D721Med (cell line): ENCODE data around the gene TMEM218.
"Not testable (repeated sequence)": the region's sequence is repeated elsewhere in the genome, so short reads cannot be mapped to it uniquely, and the experiment has no call there.

ENCODE experiments used
- DNase-seq: peaks from one replicate; pipeline ENCODE4 v3.0.0; 2011; ENCODE audit warnings: low spot score; ENCODE audit not compliant: insufficient read length
- FAIRE-seq: peaks from 2 replicates; lab custom pipeline; 2011; peaks lifted over from hg19 to GRCh38; lab: Jason Lieb, UNC
- TF ChIP-seq, protein P1 (sequence below): IDR thresholded peaks from 2 replicates; pipeline ENCODE4 v1.5.1; 2012; ENCODE audit warnings: mild to moderate bottlenecking, control low read depth; ENCODE audit not compliant: insufficient read depth; ENCODE audit errors: missing control alignments

The TMEM218 gene

DNA sequence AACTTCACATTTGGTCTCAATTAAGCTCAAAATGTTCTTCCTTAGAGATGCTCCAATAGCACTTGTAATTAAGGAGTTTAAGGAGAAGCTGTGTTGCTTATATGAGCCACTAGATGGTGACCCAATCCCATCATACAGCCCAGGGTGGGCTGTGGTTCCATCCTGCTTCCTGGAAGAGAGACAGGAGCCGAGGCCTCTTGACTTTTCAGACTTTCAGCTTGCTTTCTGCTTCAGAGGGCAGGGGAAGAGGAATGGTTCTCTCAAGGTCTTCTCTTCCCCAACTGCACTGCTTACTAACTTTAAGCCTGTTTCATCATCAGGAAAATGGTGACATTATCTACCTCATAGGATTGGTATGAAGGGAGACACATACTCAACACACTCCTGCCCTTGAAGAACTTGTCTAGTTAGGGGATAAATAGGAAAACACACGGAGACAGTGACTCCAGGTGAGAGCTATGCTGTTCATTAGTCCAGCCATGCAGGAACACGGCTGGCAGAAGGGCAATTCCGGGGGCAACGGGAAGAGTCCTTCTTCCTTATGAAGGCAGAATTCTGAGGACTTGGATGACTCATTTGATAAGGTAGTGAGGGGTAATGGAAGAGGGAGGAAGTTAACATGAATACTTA lies 20.1 kb downstream of the TMEM218 start:
- no peak for FAIRE-seq
- TF ChIP-seq, protein P1, sequence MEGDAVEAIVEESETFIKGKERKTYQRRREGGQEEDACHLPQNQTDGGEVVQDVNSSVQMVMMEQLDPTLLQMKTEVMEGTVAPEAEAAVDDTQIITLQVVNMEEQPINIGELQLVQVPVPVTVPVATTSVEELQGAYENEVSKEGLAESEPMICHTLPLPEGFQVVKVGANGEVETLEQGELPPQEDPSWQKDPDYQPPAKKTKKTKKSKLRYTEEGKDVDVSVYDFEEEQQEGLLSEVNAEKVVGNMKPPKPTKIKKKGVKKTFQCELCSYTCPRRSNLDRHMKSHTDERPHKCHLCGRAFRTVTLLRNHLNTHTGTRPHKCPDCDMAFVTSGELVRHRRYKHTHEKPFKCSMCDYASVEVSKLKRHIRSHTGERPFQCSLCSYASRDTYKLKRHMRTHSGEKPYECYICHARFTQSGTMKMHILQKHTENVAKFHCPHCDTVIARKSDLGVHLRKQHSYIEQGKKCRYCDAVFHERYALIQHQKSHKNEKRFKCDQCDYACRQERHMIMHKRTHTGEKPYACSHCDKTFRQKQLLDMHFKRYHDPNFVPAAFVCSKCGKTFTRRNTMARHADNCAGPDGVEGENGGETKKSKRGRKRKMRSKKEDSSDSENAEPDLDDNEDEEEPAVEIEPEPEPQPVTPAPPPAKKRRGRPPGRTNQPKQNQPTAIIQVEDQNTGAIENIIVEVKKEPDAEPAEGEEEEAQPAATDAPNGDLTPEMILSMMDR, result peak; percentile 90
- DNase-seq, result peak; percentile 66

DNA sequence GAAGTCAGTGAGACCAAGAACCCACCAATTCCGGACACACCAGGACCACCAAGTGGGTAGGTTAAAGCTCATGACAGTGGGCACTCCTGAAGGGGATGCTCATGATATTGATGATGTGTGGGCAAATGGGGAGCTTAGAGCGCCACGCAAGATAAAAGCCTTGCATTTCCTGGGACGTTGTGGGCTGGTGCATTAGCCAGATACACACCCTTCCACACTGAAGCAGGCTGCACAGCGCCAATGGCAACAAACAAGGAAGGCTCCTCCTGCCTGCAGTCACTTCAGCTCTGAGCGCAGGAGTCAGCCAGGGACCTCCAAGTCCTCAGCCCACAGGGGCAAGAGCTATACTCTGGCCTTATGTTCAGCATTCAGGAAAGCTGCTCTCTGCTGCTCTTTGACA lies 20.6 kb downstream of the TMEM218 start:
- no peak for DNase-seq
- FAIRE-seq, result no peak
- TF ChIP-seq, protein P1, result no peak

DNA sequence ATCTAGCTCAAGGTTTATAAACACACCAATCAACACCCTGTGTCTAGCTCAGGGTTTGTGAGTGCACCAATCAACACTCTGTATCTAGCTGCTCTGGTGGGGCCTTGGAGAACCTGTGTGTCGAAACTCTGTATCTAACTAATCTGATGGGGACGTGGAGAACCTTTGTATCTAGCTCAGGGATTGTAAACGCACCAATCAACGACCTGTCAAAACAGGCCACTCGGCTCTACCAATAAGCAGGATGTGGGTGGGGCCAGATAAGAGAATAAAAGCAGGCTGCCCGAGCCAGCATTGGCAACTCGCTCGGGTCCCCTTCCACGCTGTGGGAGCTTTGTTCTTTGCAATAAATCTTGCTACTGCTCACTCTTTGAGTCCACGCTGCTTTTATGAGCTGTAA lies 21.3 kb downstream of the TMEM218 start:
- not testable (repeated sequence) for FAIRE-seq, DNase-seq

DNA sequence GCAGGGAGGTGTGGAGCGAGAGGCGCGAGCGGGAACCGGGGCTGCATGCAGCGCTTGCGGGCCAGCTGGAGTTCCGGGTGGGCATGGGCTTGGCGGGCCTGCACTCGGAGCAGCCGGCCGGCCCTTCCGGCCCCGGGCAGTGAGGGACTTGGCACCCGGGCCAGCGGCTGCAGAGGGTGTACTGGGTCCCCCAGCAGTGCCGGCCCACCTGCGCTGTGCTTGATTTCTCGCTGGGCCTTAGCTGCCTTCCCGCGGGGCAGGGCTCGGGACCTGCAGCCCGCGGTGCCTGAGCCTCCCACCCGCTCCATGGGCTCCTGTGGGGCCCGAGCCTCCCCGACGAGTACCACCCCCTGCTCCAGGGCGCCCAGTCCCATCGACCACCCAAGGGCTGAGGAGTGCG lies 21.9 kb downstream of the TMEM218 start:
- not testable (repeated sequence) for DNase-seq, FAIRE-seq

DNA sequence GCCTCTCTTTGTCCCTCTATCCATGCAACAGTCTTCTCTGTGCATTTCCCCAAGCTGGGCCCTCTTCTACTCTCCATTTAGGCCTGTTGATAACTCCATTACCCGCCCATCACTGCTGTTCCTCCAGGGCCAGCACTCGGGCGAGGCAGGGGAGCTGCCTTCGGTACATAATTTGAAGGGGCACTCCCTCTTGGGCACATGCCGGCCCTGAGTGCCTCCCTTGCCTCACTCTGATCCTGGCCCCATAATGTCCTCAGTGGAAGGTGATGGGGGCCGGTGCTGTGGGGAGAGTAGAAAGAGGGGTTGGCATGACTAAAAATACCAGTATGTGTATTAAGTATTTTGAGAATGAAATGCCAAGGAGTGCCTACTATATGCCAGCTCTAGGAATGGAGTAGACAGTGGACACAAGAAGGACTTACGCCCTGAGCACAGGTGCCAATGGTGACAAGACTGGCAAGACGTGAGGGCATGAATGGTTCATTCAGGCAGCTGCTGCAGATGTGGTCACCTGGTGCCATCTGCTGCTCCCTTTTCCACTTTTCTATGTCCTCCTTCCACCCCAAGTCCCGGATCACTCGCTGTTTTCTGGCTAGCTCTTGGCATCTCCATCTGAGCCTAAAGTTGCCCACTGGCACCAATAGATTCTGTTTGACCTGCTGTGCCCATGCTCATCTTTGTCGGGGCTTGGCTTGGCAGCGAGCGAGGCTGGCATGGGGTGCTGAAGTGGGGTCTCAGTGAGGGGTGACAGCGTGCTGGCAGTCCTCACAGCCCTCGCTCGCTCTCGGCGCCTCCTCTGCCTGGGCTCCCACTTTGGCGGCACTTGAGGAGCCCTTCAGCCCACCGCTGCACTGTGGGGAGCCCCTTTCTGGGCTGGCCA lies 22.6 kb downstream of the TMEM218 start:
- FAIRE-seq, result no peak
- no peak for DNase-seq
- TF ChIP-seq, protein P1, result no peak

DNA sequence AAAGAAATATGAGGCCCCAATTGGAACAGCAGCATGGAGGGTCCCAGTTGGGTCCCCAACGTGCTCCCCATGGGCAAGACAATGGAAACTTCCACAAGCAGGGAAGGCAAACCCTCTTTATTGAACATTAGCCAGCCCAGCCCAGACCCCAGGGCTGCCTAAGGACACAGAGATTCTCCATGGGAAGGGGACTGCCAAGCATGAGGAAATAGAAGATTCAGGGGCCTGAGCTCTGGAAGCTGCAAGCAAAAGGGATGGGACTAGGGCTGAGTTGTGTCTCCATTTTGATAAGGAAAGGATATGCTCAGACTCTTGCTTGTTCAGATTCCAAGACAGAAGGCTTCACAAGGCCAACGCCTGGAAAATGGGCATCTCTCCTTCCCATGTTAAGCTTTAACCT lies 23.3 kb downstream of the TMEM218 start:
- TF ChIP-seq, protein P1, result no peak
- DNase-seq (no peak), FAIRE-seq (no peak)

DNA sequence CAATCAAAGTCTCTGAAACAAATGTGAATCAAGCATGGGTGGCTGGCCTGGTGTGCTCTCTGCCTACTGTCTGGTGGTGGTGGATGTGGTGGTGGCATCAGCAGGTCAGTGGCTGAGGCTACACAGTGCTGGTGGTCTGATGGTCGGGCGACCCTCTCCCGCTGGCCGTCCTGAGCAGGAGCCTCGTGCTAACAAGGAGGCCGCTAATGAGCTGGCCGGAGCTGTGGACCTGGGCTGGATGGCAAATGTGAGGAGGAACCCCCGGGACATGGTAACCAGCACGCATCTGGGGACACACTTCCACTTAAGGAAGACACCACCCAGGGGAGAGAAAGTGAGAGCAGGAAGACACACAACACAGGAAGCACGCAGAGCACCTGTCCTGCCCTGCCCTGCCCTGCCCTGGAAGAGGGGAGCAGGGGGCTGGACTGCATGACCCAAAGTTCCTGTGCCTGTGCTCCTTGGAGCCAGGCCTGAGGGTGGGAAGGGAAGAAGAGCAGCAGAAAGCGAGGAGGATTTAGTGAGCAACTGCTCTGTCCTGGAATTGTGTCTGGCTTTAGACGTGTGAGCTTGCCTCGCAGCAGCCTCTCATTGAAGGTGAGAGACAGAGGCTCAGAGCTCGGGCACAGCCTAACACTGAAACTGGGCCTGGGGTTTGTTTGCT lies 24.7 kb downstream of the TMEM218 start:
- FAIRE-seq (no peak), DNase-seq (no peak)
- TF ChIP-seq, protein P1, result no peak
